ENCODE results near the gene WASF3.
A peak's percentile ranks its signal among the peaks of the same experiment; 100 is the strongest.

The WASF3 gene

DNA sequence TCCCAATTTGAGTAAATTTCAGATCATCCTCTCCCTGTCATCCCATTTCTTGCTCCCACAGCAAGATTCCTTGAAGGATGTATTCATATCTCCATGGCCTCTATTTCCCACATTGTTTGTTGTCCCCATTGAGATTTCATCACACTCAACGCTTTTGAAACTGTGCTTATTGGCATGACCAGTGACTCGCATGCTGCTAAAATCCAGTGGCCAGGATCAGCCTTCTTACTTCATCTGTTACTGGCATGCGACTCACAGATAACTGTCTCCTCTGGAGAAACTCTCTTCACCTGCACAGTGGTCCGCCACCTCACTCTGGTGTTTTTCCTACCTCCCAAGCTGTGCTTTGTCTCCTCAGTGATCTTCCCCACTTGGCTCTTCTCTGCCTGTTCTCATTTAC is 95.8 kb downstream of the WASF3 start:
- TF ChIP-seq, protein P1, sequence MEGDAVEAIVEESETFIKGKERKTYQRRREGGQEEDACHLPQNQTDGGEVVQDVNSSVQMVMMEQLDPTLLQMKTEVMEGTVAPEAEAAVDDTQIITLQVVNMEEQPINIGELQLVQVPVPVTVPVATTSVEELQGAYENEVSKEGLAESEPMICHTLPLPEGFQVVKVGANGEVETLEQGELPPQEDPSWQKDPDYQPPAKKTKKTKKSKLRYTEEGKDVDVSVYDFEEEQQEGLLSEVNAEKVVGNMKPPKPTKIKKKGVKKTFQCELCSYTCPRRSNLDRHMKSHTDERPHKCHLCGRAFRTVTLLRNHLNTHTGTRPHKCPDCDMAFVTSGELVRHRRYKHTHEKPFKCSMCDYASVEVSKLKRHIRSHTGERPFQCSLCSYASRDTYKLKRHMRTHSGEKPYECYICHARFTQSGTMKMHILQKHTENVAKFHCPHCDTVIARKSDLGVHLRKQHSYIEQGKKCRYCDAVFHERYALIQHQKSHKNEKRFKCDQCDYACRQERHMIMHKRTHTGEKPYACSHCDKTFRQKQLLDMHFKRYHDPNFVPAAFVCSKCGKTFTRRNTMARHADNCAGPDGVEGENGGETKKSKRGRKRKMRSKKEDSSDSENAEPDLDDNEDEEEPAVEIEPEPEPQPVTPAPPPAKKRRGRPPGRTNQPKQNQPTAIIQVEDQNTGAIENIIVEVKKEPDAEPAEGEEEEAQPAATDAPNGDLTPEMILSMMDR (IDR thresholded peaks at IDR 0.05; ENCODE audit: insufficient read depth, low read length, poor library complexity, severe bottlenecking) = no peak
- H3K36me3 ChIP-seq (ENCODE audit: control insufficient read depth, insufficient read depth, low read length) = no peaks in the 10 kb centered on the region
- no peak for DNase-seq (ENCODE audit: extremely low read depth, insufficient read length)
- H3K4me3 ChIP-seq (replicated peaks; ENCODE audit: low read depth, low read length) = no peak overlapping the region
- peaks cover 1% of the 10 kb centered on the region; the same call in 1 of the 2 replicates for H3K27me3 ChIP-seq (replicated peaks; ENCODE audit: control insufficient read depth, insufficient read depth, low read length)

DNA sequence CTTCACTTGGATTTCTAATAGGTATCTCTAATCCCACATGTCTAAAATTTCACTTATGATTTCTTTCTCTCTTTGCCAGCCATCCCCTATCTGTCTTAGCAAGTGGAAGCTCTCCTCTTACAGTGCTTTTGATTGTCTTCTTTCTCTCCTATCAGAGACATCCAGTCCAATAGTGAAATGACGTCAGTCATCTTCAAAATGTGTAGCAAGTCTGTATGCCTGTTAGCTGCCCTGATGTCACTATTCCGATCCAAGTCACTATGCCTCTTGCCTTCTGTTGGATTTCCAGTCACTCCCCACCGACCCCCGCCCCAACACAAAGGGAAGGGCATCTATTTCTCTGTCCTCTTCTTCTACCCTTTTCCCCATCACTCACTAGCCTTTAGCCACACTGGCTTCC is 96.4 kb downstream of the WASF3 start:
- TF ChIP-seq, protein P1 (IDR thresholded peaks at IDR 0.05; ENCODE audit: insufficient read depth, low read length, poor library complexity, severe bottlenecking) = no peak
- Histone ChIP-seq H3K27me3 (replicated peaks; ENCODE audit: control insufficient read depth, insufficient read depth, low read length) (peaks cover 1% of the 10 kb centered on the region; the same call in 1 of the 2 replicates), H3K4me3 (replicated peaks; ENCODE audit: low read depth, low read length) (no peak overlapping the region), H3K36me3 (ENCODE audit: control insufficient read depth, insufficient read depth, low read length) (no peaks in the 10 kb centered on the region)
- no peak for DNase-seq (ENCODE audit: extremely low read depth, insufficient read length)

DNA sequence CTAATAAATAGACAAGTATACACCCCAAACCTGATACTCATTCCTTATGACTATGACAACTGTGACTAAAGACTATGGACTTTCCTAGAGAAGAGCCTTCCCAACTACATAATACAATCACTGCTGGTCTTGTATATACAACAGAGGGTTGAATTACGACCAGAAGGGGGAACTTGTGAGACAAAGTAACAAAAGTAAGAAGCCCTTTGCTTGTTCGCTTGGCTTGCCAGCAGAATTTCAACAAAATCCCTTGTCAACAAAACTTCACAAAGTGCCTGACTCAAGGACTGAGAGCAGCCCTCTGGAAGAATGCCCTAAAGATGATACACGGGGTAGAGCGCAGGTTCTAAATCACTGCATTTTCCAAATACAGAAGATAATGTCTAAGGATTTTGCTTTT is 99.4 kb downstream of the WASF3 start:
- Histone ChIP-seq H3K27me3 (replicated peaks; ENCODE audit: control insufficient read depth, insufficient read depth, low read length) (peaks cover 1% of the 10 kb centered on the region; the same call in 1 of the 2 replicates), H3K4me3 (replicated peaks; ENCODE audit: low read depth, low read length) (no peak overlapping the region), H3K36me3 (ENCODE audit: control insufficient read depth, insufficient read depth, low read length) (no peaks in the 10 kb centered on the region)
- TF ChIP-seq, protein P1 (IDR thresholded peaks at IDR 0.05; ENCODE audit: insufficient read depth, low read length, poor library complexity, severe bottlenecking) = peak; percentile 25
- DNase-seq (ENCODE audit: extremely low read depth, insufficient read length) = no peak

DNA sequence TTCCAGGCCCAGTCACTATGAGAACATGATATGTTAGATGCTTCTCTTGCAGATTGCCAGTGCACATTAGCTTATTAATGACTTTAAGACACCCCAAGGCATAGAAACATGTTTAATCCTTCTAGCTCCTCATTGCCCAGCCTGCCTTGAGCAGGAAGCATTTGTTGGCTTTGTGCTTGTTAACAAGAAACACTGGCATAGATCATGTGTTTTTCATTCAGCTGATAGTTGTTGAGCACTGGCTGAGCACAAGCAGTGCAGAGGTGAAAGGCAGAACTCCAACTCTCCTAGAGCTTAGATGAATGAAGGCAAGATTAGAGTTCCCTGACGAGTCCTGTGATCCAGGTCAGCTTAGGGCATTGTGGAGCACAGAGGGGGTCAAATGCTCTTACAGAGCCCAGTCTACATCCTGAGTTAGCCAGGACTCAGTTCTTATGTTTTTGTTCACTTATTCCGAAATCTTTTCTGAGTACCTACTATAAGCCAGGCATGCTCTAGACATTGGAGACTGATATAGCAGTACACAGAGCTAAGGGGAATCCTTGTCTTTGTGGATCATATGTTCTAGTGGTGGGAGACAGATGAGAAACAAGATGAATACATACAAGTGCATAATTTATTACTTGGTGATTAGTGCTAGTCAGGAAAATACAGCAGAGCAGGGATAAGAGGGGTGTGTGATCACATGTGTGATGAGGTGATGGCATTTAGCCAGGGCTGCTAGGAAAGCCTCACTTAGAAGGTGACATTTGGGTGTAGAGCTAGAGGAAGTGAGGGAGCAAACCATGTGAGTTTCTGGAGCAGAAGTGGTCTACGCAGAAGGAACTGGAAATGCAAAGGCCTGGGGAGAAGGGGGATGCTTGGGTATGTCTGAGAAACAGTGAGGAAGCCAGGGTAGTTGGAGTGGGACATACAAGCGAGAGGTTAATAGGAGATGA is 101.2 kb downstream of the WASF3 start:
- H3K36me3 ChIP-seq (ENCODE audit: control insufficient read depth, insufficient read depth, low read length) = no peaks in the 10 kb centered on the region

DNA sequence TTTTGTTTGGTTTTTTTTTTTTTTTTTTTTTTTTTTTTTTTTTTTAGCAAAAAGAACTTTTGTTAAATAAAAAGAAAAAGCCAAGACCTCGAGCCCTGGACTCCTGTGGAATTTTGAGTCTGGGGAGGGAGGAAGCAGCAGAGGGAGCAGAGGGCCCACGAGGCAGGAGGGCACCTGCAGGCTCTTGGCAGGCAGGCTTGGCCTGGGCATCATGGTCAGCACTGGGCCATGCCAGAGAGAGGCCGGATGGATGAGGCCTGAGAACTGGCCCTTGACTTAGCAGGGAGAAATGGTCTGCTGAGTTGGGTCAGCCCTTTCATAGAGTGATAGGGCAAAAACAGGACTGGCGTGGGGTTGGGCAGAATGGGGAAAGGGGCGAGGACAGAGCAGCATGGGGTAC is 102.7 kb downstream of the WASF3 start:
- Histone ChIP-seq H3K27me3 (replicated peaks; ENCODE audit: control insufficient read depth, insufficient read depth, low read length) (no peaks in the 10 kb centered on the region), H3K36me3 (ENCODE audit: control insufficient read depth, insufficient read depth, low read length) (no peaks in the 10 kb centered on the region), H3K4me3 (replicated peaks; ENCODE audit: low read depth, low read length) (no peak overlapping the region)
- TF ChIP-seq, protein P1 (IDR thresholded peaks at IDR 0.05; ENCODE audit: insufficient read depth, low read length, poor library complexity, severe bottlenecking) = no peak
- no peak for DNase-seq (ENCODE audit: extremely low read depth, insufficient read length)

More for the DNA sequence above, 101.2 kb downstream of the WASF3 start:
- Histone ChIP-seq H3K4me3 (replicated peaks; ENCODE audit: low read depth, low read length) (no peak overlapping the region), H3K27me3 (replicated peaks; ENCODE audit: control insufficient read depth, insufficient read depth, low read length) (peaks cover 1% of the 10 kb centered on the region; the same call in 1 of the 2 replicates)
- TF ChIP-seq, protein P1 (IDR thresholded peaks at IDR 0.05; ENCODE audit: insufficient read depth, low read length, poor library complexity, severe bottlenecking) = no peak
- DNase-seq (ENCODE audit: extremely low read depth, insufficient read length) = no peak

All from GM06990 (cell line).